ENCODE results near the gene TRMT10B.

TRMT10B gene, protein sequence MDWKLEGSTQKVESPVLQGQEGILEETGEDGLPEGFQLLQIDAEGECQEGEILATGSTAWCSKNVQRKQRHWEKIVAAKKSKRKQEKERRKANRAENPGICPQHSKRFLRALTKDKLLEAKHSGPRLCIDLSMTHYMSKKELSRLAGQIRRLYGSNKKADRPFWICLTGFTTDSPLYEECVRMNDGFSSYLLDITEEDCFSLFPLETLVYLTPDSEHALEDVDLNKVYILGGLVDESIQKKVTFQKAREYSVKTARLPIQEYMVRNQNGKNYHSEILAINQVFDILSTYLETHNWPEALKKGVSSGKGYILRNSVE

DNA sequence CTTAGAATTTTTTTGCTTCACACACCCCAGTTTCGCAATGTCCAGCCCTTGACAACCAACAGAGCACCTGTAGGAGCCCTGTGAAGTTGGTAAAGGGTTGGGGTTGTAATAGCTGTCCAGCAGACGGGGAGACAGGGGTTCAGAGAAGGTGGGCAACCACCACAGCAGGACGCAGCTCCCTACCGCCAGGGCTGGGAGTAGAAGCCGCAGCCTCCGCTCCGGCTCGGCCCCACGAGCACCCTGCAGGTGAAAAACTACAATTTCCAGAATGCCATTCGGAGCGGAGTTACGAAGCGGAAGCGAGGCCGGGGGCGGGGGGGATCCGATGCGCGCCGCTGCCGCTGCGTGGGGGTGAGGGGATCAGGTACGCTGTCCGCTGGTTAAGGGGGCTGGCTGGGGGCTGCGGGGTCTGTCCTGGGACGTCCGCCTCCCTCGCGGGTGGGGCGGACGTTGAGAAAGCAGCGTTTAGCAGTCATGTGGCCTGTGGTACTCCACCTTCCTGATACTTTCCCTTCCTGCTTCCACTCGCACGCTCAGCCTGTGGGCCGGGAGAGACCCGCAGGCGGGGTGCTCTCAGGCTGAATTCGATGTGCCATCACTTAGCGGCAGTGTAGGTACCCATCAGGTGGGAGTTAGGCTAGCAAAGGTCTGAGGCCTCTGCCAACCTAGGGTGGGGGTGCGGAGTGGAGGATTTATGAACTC lies at the start of gene TRMT10B:
Gene TRMT10B (plus strand): TSS at position 317 of the 702 bp plus-strand sequence. CDS start 8,127 bp downstream, outside the sequence.
- DNase-seq = peak; percentile 44

DNA sequence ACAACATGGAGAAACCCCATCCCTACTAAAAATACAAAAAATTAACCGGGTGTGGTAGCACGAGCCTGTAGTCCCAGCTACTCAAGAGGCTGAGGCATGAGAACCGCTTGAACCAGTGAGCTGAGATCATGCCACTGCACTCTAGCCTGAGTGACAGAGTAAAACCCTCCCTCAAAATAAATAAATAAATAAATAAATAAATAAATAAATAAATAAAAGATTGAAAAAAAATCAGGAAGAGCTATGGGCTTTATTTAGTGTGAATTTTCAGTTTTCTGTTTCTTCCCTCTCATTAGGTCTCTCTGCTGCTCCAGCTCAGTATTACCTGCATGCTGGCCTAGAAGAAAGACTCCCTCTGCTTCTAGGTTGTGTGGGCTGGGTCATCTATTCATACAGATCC lies 47.8 kb upstream of the TRMT10B start:
- no peak for DNase-seq

DNA sequence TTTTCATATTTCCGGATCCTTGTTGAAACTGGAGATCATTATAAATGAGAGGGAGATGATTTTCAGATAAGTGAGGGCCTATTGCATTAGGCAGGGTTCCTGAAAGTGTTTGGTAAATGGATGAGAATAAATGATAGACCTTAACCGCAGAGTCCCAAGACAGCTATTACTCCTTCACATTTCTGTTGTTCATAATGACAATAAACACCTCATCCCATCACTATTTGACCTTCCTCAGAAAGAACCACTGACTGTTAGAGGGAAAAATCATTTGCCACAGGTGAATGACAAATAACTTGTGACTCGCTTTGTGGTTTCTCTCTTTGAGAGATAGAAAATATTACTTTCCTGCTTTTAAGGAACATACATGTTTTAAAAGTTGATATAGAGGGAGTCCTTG lies 47.3 kb upstream of the TRMT10B start:
- DNase-seq = no peak

DNA sequence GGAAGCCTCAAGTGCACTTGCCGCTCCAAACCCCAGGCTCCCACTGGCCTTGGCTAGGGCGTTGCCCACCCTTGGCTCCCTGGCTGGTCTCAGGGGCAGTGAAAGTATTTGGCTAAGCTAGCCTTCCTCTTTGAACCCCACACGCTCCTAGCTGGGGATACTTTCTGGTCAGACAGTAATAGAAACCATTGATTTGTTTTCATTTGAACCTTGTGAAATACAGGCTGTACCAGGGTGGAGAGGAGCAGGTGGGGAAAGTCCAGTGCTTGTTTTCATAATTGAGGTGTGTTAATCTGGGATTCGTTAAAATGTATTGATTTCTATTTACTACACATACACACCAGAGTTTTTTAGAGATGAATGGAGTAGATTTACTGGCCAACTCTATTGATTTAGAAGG lies 45.9 kb upstream of the TRMT10B start:
- DNase-seq = no peak

DNA sequence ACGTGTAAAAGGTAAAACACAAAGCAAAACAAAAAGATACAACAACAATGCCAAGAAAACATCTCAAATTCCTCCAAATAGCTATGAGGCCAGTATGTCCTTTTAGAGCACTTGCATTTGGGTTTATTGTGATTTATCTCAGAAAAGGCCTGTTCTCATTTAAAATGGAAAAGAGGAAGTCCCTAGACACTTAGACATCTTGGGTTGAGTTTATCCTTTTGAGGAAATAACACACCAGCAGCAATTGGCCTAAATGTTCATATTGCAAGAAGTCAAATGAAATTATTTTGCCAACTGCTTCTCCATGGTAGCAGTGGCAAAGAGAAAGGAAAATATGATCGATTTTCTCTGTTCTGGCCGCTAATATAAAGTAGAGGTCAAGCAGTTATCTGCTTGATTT lies 43.6 kb upstream of the TRMT10B start:
- DNase-seq = no peak

DNA sequence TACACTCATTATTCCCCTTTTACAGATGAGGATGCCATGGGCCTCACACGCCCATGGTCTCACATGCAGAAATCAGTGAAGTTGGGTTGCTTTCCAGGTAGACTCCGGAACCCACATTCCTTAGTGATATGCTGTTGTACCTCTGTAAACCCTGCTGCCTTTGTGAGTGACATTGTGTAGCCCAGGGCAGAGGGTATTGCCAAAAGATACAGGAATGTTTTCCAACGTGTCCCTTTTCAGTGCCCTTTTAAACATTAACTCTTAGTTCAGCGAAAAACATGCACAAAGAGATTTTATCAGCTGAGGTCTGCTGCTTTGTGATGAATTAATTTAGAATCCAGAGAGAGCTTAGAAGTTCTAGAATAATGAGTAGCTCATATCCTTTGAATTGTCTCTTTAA lies 38.3 kb upstream of the TRMT10B start:
- DNase-seq = no peak

DNA sequence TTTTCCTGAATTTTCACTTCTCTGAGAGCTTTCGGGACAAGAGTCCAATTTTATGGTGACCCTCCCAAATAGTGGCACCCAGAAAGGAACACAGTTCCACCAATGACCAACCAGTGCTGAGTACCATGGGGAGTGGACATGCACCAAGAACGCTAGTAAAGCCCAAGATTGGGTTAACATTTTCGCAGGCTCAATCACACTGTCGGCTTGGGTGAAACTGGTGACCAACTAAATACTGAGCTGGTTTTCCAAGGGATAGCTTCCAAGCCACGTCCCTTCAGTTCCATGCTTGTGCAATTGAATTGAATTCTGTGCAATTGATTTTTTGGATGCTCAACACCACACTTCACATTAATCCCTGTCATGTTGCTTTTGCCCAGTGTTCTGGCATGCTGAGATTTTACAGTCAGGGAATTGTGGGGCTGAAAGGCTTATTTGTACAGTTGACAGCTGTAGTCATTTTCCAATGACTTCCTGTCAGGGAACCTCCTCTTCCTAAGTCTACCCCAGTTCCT lies 37.6 kb upstream of the TRMT10B start:
- no peak for DNase-seq

DNA sequence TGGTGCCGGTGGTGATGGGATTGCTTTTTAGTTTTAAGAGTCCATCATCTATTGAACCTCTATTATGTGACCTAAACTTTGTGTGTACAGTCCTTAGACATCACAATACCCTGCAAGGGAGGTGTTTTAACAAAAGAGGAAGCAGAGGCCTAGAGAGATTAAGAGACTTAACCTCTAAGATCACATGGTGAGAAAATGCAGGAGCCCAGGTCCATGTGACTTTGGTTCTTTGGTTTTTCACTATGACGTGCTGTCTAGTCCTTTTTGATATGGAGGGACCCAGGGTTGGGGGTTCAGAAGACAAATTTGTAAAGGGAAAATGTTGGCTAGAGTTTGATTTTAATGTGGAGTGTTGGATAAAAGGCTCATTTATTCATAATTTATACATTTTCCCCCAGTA lies 34.1 kb upstream of the TRMT10B start:
- no peak for DNase-seq

DNA sequence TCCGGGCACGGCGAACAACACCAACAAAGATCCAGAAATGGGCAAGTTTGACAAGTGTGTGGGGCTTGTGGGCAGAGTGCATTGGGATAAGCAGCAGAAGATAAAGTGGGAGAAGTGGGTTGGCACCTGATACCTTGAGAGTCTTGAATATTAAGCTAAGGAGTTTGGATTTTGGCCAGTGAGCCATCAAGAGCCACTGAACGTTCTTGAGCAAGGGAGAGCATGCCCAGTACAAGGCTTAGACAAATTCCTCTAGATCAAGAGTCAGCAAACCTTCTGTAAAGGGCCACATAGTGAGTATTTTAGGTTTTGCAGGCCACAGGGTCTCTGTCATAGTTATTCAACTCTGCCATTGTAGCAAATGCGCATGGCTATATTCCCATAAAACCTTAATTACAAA lies 26.6 kb upstream of the TRMT10B start:
- no peak for DNase-seq

DNA sequence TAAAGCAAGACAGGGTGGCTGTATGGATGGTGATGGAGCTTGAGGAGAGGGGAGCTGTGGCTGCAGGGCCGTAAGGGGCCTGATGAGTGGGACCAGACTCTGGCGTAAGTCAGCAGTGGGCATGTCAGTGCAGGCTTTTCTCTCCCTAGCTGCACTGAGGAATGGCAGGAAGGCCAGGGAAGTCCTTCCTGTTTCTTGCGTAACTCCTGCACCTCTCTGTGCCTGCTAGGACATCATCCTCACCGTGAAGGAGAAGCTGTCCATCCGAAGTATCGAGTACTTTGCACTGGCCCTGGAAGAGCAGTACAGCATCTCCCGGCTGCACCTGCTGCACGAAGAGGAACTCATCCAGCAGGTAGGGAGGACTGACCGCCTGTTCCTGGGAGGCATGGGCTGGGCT lies 24.1 kb upstream of the TRMT10B start:
- DNase-seq = no peak

DNA sequence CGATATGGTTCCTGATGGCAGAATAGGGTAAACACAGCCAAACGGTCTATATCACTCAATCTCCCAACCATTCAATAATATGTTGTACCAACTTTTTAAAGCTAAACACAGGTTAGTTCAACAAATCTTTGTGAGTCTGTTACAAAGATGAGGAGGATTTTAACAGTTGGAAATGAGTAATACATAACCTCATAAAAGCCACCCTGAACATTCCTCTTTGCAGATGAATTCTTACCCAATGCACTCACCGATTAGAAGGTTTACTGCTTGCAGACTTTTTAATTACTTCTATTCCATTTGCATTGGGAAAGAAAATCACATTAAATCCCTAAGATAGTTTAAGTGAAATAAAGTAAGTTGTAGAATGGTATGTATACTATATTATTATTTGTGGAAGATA lies 23.3 kb upstream of the TRMT10B start:
- DNase-seq = no peak

DNA sequence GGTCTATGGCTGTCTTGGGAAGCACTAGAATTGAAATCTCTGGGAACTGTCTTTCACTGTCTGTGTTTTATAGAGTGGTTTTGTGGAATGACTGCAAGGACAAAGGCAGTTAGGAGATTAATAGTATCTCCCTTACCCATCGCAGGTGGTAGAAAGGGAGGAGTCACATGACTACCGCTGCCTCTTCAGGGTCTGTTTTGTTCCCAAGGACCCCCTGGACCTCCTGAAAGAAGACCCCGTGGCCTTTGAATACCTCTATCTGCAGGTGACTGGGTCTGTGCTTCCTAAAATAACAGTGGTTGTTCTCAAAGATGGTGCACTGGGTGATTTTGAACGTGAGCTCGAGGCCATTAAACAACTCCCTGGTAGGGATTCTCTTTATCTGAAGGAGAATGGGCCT lies 22.8 kb upstream of the TRMT10B start:
- no peak for DNase-seq

DNA sequence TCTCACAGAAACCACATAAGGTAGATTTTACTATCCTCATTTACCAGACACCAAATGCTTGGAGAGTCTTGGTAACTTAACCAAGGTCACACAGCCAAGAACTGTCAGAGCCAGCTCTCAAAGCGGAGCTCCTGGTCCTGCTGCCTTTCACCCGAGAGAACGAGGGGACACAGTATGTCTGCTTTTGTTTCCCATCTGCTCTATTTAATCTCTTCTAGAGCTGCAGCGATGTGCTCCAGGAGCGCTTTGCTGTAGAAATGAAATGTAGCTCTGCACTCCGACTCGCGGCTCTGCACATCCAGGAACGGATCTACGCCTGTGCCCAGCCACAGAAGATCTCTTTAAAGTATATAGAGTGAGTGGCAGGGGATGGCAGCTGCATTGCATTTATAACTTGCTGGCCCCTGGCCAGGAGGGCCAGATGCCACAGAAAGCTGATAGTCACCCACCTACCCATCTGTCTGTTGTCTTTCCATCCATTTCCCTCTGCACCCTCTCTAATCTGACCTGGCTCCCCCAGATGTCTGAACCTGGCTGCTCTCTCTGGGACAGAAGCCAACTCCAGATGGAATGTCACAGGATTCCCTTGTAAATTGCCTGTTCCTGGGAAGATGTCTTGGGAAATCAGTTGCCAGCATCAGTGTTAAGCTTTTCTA lies 21.4 kb upstream of the TRMT10B start:
- peak; percentile 87 for DNase-seq

DNA sequence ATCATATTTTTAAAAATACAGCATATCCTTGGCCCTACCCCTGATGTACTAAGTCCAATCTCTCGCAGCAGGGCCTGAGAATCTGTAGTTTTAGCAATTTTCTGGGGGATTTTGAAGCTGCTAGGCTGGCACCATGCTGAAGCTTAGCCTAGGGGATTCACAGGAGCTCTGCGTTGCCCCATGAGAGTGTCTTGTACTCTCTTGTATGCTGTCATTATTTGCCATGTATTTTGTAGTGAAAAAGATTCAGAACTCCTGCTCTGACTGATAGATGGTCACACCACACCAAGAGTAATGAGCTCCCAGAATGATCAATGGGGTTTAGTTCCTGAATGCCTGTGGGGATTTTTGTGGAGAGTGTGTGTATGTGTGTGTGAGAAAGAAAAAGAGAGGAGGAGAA lies 20.7 kb upstream of the TRMT10B start:
- DNase-seq = no peak

DNA sequence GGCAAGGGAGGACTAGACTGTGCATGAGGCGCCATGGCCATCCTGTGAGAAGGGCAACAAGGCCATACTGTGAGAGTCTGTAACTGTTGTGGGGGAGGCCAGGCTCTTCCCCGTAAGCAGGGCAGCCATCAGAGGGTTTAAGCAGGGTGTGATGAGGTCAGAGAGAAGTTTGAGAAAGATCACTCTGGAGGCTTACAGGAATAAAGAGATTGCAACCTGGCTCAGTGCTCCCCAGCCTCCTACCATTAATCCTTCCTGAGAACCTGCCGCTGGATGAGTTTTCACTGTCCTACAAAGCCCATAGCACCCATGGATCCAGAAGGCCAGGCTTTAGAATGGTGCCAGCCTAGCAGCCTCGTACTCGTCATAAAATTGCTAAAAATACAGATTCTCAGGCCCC lies 14.4 kb upstream of the TRMT10B start:
- no peak for DNase-seq

DNA sequence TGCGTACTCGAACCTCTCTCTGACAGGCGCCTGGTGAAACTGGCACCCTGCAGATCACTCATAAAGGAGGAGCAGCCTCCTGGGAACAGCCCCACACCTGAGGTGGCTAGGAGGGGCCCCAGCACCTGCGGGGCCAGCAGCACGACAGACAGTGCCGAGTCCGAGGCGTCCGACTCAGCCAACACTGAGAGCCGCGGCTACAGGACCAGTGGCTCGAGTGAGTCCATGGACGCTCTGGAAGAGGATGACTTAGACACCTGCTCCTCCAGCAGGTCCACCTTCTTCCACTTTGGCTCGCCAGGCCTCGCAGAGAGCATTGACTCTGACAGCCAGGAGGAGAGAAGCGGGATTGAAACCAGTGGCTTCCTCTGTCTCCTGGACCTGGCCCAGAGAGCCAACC lies 13.5 kb upstream of the TRMT10B start:
- DNase-seq = no peak

DNA sequence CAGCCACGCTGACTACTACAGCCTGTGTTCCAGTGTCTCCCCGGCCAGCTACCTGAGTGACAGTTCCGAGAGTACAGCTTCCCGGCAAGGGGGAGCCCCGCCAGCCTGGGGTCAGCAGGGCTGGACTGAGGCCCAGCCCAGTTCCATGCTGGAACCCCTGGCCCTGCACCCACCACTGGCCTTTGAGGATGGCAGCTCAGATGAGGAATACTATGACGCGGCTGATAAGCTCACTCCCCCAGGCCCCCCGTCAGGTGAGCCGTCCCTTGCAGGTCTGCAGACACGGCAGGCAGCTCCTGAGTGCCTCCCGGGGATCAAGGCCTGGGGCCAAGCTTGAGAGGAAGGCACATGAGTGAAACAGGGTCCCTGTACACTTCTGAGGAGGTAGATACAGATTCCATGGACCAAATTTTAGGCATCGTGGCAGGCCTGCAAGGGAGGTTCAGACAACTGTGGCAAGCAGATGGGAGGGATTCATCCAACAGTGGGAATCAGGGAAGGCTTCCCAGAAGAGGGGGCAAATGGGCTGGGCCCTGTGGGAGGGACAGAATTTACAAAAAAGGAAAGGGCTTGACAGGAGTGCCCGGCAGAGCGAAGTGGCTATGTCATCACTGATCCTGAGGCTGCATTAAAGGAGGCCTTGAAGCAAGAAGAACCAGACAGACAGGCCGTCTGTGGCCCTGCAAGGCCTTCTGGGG lies 12.8 kb upstream of the TRMT10B start:
- DNase-seq = no peak

DNA sequence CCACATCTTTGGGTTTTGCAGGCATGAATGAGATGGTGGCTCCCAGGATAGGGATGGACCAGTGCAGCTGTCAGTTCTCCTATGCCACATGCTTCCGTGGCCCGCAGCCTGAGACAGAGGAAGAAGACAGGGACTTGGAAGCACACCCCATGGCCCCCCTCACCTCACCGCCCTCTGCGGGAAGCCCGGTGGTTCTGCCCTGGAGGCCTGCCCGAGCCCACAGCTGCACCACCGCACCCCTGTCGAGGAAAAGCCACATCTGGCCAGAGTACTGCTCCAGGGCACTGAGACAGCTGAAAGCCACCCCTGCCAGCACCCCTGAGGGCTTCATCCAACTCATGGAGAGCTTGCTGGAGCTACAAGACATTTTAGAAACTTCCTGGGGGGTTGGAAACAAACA lies 7.6 kb upstream of the TRMT10B start:
- DNase-seq = no peak

DNA sequence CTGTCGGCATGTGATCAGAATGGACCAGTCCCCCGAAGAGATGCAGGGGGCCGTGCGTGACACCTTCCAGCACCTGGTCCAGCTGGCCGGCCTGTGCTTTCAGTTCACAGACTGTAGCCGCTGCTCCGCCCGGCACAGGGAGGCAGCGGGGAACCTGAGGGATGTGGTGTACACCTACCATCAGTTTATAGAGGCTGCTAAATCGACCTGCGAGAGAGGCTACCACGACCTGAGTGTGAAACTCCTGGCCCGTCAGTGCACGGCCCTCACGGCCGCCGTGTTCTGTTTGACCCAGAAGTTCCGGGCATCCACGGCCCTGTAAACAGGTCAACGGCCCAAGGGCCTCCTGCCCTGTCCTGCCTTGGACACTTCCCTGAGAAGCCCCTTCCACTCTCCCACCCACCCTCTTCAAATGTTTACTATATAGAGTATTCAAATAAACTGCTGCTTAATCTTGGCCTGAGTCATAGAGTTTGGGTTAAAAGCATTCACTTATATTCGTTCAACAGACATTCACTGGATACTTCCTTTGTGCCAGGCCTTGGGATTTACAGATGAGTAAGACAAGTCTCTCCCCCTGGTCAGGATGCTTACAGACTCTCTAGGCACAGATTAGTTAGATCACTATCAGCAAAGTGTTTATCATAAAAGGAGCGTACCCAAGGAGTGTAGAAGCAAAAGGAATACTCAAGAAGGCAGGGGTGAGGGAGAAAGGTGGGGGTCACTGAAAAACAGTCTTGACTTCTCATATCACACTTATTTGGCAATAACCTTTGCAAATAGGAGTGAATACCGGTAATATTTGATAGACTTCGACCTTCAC lies 6.9 kb upstream of the TRMT10B start:
- no peak for DNase-seq

DNA sequence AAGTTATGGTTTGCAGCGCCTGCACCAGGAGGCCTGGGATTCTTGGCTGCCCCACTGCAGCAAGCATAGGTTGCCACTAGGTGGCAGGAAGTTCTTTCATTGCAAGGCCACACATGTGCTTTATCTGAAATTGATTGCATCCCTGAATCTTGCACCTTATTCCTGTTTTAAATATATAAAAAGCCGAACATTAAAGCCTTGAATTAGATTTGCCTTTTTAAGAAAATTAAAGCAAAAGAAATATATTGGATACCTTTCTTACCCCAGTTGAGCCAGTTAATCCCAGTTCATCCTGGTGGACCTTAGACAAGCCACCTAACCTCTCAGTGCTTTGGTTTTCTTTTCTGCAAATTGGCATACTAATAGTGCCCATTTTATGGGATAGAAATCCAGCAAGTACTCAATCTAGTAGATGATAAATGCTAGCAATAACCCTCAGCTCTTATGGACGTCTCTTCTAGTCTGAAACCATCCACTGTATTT lies 6.3 kb upstream of the TRMT10B start:
- peak; percentile 20 for DNase-seq

DNA sequence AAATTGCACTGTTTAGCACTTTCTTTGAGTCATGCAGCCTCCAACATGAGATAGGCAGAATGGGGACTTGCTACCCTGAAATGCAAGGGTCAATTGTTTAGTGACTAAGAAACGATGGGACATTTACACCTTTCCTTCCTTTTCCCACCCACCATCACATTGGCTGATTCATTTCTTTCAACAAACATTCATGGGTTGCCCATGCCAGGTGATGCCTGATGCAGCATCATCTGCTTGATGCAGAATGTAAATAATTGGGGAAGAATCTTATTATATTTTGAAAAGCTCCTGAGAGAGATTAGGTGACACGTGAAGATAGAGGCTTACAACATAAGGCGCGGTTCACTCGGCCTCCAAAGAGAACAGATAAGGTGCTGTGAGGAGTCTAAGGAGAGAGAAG lies 4.5 kb upstream of the TRMT10B start:
- no peak for DNase-seq

DNA sequence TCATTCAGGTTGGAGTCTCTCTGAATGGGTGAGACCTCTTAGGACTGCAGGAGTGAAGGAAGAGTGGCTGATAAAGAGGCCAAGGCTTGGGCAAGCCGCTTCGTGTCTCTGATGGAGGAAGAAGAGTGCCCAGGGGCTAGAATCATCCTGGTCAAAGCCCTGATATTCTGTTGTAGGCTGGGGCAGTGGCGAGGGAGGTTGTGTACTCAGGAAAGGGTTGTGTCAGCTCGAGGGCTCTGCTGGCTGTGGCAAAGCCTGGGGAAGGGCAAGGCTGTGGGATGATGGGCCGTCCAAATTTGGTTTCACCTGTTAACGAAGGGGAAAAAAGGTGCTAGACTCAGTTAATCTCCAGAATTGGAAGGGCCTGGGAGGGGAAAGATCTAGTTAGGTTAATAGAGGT lies 2.4 kb upstream of the TRMT10B start:
- no peak for DNase-seq

Measured in NCI-H2171 (cell line).